ENCODE data around the gene ABCF2.

The ABCF2 gene

GRCh38 chr7:151191544-151191943 is 35.5 kb downstream of the ABCF2 start:
- no peak for DNase-seq

- DNase-seq = no peak
Observed at GRCh38 chr7:151189038-151189437, 38.0 kb downstream of the ABCF2 start.

- no peak for DNase-seq
Observed at GRCh38 chr7:151188252-151188542, 38.8 kb downstream of the ABCF2 start.

GRCh38 chr7:151187409-151188251 is 39.4 kb downstream of the ABCF2 start:
- no peak for DNase-seq

- no peak for DNase-seq
Observed at GRCh38 chr7:151186640-151187408, 40.2 kb downstream of the ABCF2 start, which contains the start of gene ASB10. Gene ASB10, minus strand, starts transcription at chr7:151187250. Its CDS starts 120 bp downstream, at chr7:151187130.

GRCh38 chr7:151185762-151186639 is 41.0 kb downstream of the ABCF2 start:
- no peak for DNase-seq

- no peak for DNase-seq
Observed at GRCh38 chr7:151181011-151181431, 46.0 kb downstream of the ABCF2 start.

- DNase-seq = no peak
Observed at GRCh38 chr7:151179946-151180345, 47.1 kb downstream of the ABCF2 start.

GRCh38 chr7:151179287-151179860 is 47.6 kb downstream of the ABCF2 start:
- no peak for DNase-seq

- no peak for DNase-seq
Observed at GRCh38 chr7:151178831-151179230, 48.2 kb downstream of the ABCF2 start.

- DNase-seq = no peak
Observed at GRCh38 chr7:151178236-151178635, 48.8 kb downstream of the ABCF2 start.

GRCh38 chr7:151177310-151177709 is 49.7 kb downstream of the ABCF2 start:
- DNase-seq = no peak

- DNase-seq = no peak
Observed at GRCh38 chr7:151176401-151176800, 50.6 kb downstream of the ABCF2 start.

GRCh38 chr7:151175793-151176311 is 51.2 kb downstream of the ABCF2 start:
- no peak for DNase-seq

GRCh38 chr7:151175047-151175792 is 51.8 kb downstream of the ABCF2 start:
- DNase-seq = no peak

- DNase-seq = peak; percentile 25
Observed at GRCh38 chr7:151174246-151175046, 52.6 kb downstream of the ABCF2 start.

GRCh38 chr7:151173386-151174245 is 53.4 kb downstream of the ABCF2 start:
- DNase-seq = no peak

GRCh38 chr7:151172273-151173141 is 54.5 kb downstream of the ABCF2 start:
- DNase-seq = peak; percentile 81

- DNase-seq = no peak
Observed at GRCh38 chr7:151168787-151169162, 58.2 kb downstream of the ABCF2 start.
